GM23338 (cell line): ENCODE measurements around the gene MDN1. TPM values are rescaled to one million over a fixed set of nuclear protein-coding genes. Genes with fewer than 3 reads are reported as not detected.

Source experiments
- ATAC-seq: fragments of 200-7000 bp; cut with Tn5 transposase; 3 replicates; pipeline ENCODE4 v1.9.1; 2020
- DNase-seq: peaks from one replicate; pipeline ENCODE4 v3.0.0-alpha.2; 2015; ENCODE audit warnings: low spot score
- H2AFZ ChIP-seq: fragments of 200-600 bp; sonication (generic); 2 replicates; pipeline ENCODE4 v1.8.0; 2016; ENCODE audit warnings: antibody characterized with exemption, mild to moderate bottlenecking, moderate library complexity
- H3F3A ChIP-seq: fragments of 200-600 bp; sonication (generic); replicated peaks from 2 replicates; pipeline ENCODE4 v1.8.0; 2017; ENCODE audit warnings: antibody characterized with exemption, mixed run types, low read depth
- H3K27ac ChIP-seq: fragments of 200-600 bp; sonication (generic); 2 replicates; pipeline ENCODE4 v1.6.1; 2016; ENCODE audit warnings: low read depth
- H3K27me3 ChIP-seq: fragments of 200-600 bp; sonication (generic); 2 replicates; pipeline ENCODE4 v1.8.0; 2016; ENCODE audit warnings: mild to moderate bottlenecking, mixed run types, moderate library complexity; ENCODE audit not compliant: insufficient read depth
- H3K36me3 ChIP-seq: fragments of 200-600 bp; sonication (generic); 2 replicates; pipeline ENCODE4 v1.8.0; 2016; ENCODE audit warnings: mild to moderate bottlenecking; ENCODE audit not compliant: insufficient read depth
- H3K4me1 ChIP-seq: fragments of 200-600 bp; sonication (generic); 2 replicates; pipeline ENCODE4 v1.8.0; 2016; ENCODE audit warnings: mild to moderate bottlenecking, moderate library complexity; ENCODE audit not compliant: insufficient read depth
- H3K4me2 ChIP-seq: fragments of 200-600 bp; sonication (generic); 2 replicates; pipeline ENCODE4 v1.7.1; 2017; ENCODE audit warnings: mixed run types
- H3K4me3 ChIP-seq: fragments of 200-600 bp; sonication (generic); 2 replicates; pipeline ENCODE4 v1.6.1; 2016; ENCODE audit warnings: mixed run types
- H3K79me2 ChIP-seq: fragments of 200-600 bp; sonication (generic); replicated peaks from 2 replicates; pipeline ENCODE4 v1.8.0; 2017; ENCODE audit warnings: mild to moderate bottlenecking; ENCODE audit not compliant: insufficient read depth
- H3K9me2 ChIP-seq: fragments of 200-600 bp; sonication (generic); 2 replicates; pipeline ENCODE4 v1.8.0; 2017; ENCODE audit not compliant: insufficient read depth
- H4K20me1 ChIP-seq: fragments of 200-600 bp; sonication (generic); replicated peaks from 2 replicates; pipeline ENCODE4 v1.8.0; 2017; ENCODE audit warnings: mild to moderate bottlenecking; ENCODE audit not compliant: insufficient read depth
- H3K27ac Mint-ChIP-seq: 2 replicates; pipeline ENCODE4 v1.8.0; 2020; ENCODE audit warnings: inconsistent platforms, mild to moderate bottlenecking, moderate library complexity, mixed read lengths
- H3K27me3 Mint-ChIP-seq: 3 replicates; pipeline ENCODE4 v1.8.0; 2022; ENCODE audit warnings: low read depth, mild to moderate bottlenecking, moderate library complexity, mixed read lengths, inconsistent platforms; ENCODE audit not compliant: insufficient read depth, poor library complexity
- H3K36me3 Mint-ChIP-seq: 3 replicates; pipeline ENCODE4 v1.8.0; 2021; ENCODE audit warnings: low read depth, mild to moderate bottlenecking, inconsistent platforms, moderate library complexity, mixed read lengths
- H3K4me1 Mint-ChIP-seq: 3 replicates; pipeline ENCODE4 v1.8.0; 2020; ENCODE audit warnings: mild to moderate bottlenecking, inconsistent platforms, mixed read lengths
- H3K4me3 Mint-ChIP-seq: 3 replicates; pipeline ENCODE4 v1.8.0; 2021; ENCODE audit warnings: moderate library complexity, mild to moderate bottlenecking, inconsistent platforms, mixed read lengths
- H3K9me3 Mint-ChIP-seq: 3 replicates; pipeline ENCODE4 v1.8.0; 2020; ENCODE audit warnings: moderate library complexity, mild to moderate bottlenecking, inconsistent platforms, mixed read lengths
- CREB1 ChIP-seq: fragments of 250-450 bp; sonication (Bioruptor Pico); IDR thresholded peaks from 2 replicates; pipeline ENCODE4 v1.5.0; 2020; ENCODE audit warnings: low read depth, mild to moderate bottlenecking, moderate library complexity
- CTCF ChIP-seq, 2 experiments: fragments of 200-600 bp in 1 of 2; sonication (generic) in 1 of 2; conservative IDR thresholded peaks; 2 replicates each; pipeline versions ENCODE4 v1.5.1 to v1.6.1; 2016 to 2017; ENCODE audit warnings: antibody characterized with exemption in 2 of 2, low read depth in 2 of 2, mild to moderate bottlenecking in 2 of 2, moderate library complexity in 1 of 2
- ETS1 ChIP-seq: IDR thresholded peaks from 2 replicates; pipeline ENCODE4 v1.6.1; 2016; ENCODE audit warnings: antibody characterized with exemption
- EZH2 ChIP-seq: fragments of 200-600 bp; sonication (generic); IDR thresholded peaks from one replicate; pipeline ENCODE4 v1.8.0; 2017; ENCODE audit warnings: antibody characterized with exemption, mild to moderate bottlenecking, low read depth; ENCODE audit not compliant: unreplicated experiment
- EZH2phosphoT487 ChIP-seq: fragments of 200-600 bp; sonication (generic); IDR thresholded peaks from one replicate; pipeline ENCODE4 v1.8.1; 2018; ENCODE audit warnings: antibody characterized with exemption; ENCODE audit not compliant: unreplicated experiment
- JUNB ChIP-seq: IDR thresholded peaks from one replicate; pipeline ENCODE4 v1.6.1; 2016; ENCODE audit warnings: antibody characterized with exemption; ENCODE audit not compliant: unreplicated experiment
- NANOG ChIP-seq: IDR thresholded peaks from 2 replicates; pipeline ENCODE4 v1.6.1; 2016; ENCODE audit warnings: antibody characterized with exemption, borderline replicate concordance
- POLR2AphosphoS5 ChIP-seq: IDR thresholded peaks from 2 replicates; pipeline ENCODE4 v1.6.1; 2016; ENCODE audit warnings: antibody characterized with exemption, low read depth
- REST ChIP-seq: IDR thresholded peaks from one replicate; pipeline ENCODE4 v1.6.1; 2018; ENCODE audit warnings: antibody characterized with exemption; ENCODE audit not compliant: unreplicated experiment
- STAT1 ChIP-seq: IDR thresholded peaks from one replicate; pipeline ENCODE4 v1.6.1; 2016; ENCODE audit warnings: antibody characterized with exemption; ENCODE audit not compliant: unreplicated experiment
- ZNF114 ChIP-seq: fragments of 250-450 bp; sonication (Bioruptor Pico); IDR thresholded peaks from 2 replicates; pipeline ENCODE4 v1.5.0; 2020; ENCODE audit warnings: mild to moderate bottlenecking, moderate library complexity
- ZNF331 ChIP-seq: fragments of 250-450 bp; sonication (Bioruptor Pico); IDR thresholded peaks from 2 replicates; pipeline ENCODE4 v1.5.0; 2020; ENCODE audit warnings: low read depth, mild to moderate bottlenecking, moderate library complexity
- ZNF462 ChIP-seq: fragments of 250-450 bp; sonication (Bioruptor Pico); IDR thresholded peaks from 2 replicates; pipeline ENCODE4 v1.5.0; 2020; ENCODE audit warnings: mild to moderate bottlenecking, moderate library complexity
- polyA plus RNA-seq: library from polyadenylated mRNA; unstranded; fragments of >200 nt; fragmentation: Nextera tagmentation; extraction: Ambion mirVana; gene quantifications from 2 replicates; pipeline ENCODE4 v1.2.1, GENCODE V29; 2016
- total RNA-seq: library from RNA; depleted of rRNA; stranded (reverse); fragments of >200 nt; shearing (Covaris generic); gene quantifications from 2 replicates; pipeline ENCODE4 v1.2.3, GENCODE V29; 2014

MDN1 gene
- total and polyA plus RNA-seq, 2 experiments from 2014 or later = 165 to 217 TPM

GRCh38 chr6:89745716-89746115 is 73.9 kb downstream of the MDN1 start:
- H4K20me1 ChIP-seq = peaks cover 5% of the 10 kb centered on the region; the same call in 1 of the 2 replicates
- H3K9me2 ChIP-seq = no peaks in the 10 kb centered on the region
- peak overlapping the region; percentile 51; the same call in 1 of the 2 replicates for H3K27ac ChIP-seq
- no peaks in the 10 kb centered on the region for H3K4me1 ChIP-seq
- Mint-ChIP-seq H3K27ac (no peak overlapping the region), H3K4me1 (no peaks in the 10 kb centered on the region), H3K9me3 (no peaks in the 10 kb centered on the region), H3K4me3 (no peak overlapping the region), H3K36me3 (peaks cover 86% of the 10 kb centered on the region), H3K27me3 (peaks cover 3% of the 10 kb centered on the region)
- H3K36me3 ChIP-seq = peaks cover 83% of the 10 kb centered on the region
- H3K79me2 ChIP-seq = peaks cover 2% of the 10 kb centered on the region; the same call in 1 of the 2 replicates
- no peak overlapping the region for H2AFZ ChIP-seq
- no peak for DNase-seq
- TF ChIP-seq POLR2AphosphoS5 (no peak), JUNB (no peak), ZNF462 (CRISPR knock-in tag) (no peak), ZNF331 (CRISPR knock-in tag) (no peak), EZH2phosphoT487 (no peak), CTCF (conservative IDR thresholded peaks at IDR 0.05; ENCODE audit: low read depth in 2 of 2) (no peak), CREB1 (CRISPR knock-in tag) (no peak), EZH2 (no peak), STAT1 (no peak), ZNF114 (CRISPR knock-in tag) (no peak), ETS1 (no peak), REST (no peak), NANOG (no peak)
- H3K27me3 ChIP-seq = no peaks in the 10 kb centered on the region
- no peak for ATAC-seq
- H3K4me2 ChIP-seq = no peak overlapping the region
- peaks cover 11% of the 10 kb centered on the region; the same call in 1 of the 2 replicates for H3F3A ChIP-seq
- H3K4me3 ChIP-seq = no peak overlapping the region
